GM21390 (cell line): ENCODE data around the gene RBM20.
A peak's percentile ranks its signal among the peaks of the same experiment; 100 is the strongest.

Experiments used
- ATAC-seq: cut with Tn5 transposase; IDR thresholded peaks from one replicate; pipeline ENCODE4 v1.9.1; 2021; ENCODE audit not compliant: unreplicated experiment

RBM20 gene

GRCh38 chr10:110865186-110865808 lies 221.2 kb downstream of the RBM20 start:
- no peak for ATAC-seq

- no peak for ATAC-seq
Observed at GRCh38 chr10:110865809-110866482, 221.8 kb downstream of the RBM20 start.

GRCh38 chr10:110867011-110867806 lies 223.1 kb downstream of the RBM20 start:
- peak; percentile 38 for ATAC-seq

DNA sequence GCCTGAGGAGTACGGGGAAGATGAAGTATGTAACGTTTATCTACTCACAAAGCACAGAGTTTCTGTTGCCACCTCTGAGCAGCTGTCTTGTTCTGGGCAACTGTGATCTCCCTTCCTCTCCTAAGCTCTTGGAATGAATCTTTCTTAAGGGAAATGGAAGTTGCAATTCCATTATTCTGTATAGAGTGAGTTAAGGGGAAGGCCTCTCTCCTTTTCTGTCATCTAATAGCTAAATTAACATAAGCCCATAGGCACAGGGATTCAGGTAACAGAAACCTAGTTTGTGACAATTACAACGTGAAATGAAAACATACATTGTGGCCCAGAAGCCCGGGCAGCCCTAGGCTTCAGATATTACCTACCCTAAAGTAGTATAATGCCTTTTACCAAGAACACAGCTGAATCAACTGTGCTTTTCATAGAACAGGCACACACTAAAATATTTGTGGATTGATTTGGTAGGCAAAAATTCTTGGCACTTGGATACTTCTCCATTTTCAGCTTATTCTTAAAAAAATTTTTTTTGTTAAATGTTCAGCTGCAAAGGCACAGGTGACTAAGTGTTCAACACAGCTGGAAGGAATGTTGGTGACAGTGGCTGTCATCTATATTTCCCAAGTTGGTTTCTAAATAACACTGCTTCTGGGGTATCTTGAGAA lies 223.8 kb downstream of the RBM20 start:
- ATAC-seq, result no peak

DNA sequence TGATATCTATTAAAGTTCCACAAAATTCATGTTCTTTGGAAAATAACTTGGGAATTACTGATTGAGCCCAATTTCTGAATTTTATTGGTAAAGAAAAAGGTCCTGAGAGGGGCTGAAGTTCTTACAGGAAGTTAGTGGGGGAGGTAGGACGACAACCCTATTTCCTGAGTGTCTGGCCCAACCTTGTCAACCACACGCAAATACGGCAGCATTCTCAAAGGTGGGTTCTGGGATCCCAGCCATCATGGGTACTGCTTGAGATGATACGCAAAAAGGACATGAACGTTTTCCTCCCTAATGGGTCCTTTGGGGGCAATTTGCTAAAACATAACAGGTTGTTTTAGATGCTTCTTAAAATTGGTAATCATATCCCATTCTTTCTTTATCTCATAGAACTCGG lies 224.8 kb downstream of the RBM20 start:
- no peak for ATAC-seq

- no peak for ATAC-seq
Observed at GRCh38 chr10:110870823-110871297, 226.7 kb downstream of the RBM20 start.

- ATAC-seq, result peak; percentile 70
Observed at GRCh38 chr10:110871298-110872084, 227.4 kb downstream of the RBM20 start, which contains the start of gene PDCD4. Gene PDCD4, plus strand, starts transcription at chr10:110871928. Its CDS starts 4,100 bp downstream, at chr10:110876028.

GRCh38 chr10:110872145-110872983 lies 228.2 kb downstream of the RBM20 start:
- ATAC-seq, result peak; percentile 46

DNA sequence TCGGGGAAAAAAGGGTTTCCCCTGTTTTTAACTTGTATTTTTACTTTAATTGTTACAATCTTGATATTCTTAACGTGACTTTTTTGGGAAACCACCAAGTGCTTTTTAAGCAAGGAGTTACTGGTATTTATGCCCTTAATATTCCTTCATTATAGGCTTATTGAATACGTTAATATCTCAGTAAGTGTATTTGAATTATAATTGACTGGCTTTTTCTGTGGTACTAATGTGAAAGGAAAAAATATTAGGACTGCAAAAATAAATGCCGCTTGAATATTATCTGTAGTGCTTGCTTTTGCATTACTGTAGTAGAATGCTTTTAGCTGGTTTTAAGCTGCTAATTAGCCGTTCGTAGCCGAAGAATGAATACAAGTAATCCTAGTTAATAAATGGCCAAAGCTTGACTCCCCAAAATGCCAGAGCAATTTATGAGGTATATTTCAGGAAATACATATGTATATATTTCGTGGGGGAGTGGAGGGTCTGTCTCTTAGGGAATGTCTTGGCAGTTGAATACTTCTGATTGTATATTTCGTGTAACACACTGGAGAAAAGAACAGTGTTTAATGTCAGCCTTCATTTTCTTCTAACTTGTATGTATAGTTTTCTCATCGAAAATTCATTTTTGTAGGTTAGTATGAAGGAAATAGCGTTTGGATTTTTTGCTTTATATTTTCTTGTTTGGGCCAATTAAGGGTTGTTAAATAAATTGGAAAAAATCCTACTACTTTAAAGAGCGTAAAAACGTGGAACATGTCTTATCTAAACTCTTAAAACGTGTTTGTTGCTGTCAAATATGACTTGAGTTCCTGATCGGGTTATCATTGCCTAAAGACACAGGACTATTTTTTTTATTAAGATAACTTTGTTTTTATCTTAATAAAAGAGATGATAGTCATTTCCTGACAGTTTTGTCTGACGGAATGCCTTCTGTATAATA lies 229.1 kb downstream of the RBM20 start:
- no peak for ATAC-seq

GRCh38 chr10:110873951-110874350 lies 229.8 kb downstream of the RBM20 start:
- no peak for ATAC-seq

GRCh38 chr10:110876000-110876399 lies 231.9 kb downstream of the RBM20 start:
- ATAC-seq, result no peak

DNA sequence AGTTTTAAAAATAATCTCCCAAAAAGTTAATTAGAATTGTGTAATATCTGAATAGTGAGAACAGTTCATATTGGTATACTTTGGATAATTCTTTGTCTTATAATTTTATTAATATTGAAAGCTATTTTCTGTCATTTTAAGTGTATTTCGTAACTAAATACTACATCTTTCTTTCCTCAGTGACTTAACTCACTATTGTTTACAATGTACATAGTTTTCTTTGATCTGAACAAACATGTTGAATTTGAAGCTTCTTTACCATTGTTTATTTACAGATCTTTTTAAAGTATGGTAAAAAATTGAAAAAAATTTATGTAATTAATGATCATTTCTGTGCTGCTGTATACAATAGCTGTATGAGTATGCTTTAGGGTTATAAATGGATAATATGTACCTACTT lies 232.7 kb downstream of the RBM20 start:
- ATAC-seq, result no peak

DNA sequence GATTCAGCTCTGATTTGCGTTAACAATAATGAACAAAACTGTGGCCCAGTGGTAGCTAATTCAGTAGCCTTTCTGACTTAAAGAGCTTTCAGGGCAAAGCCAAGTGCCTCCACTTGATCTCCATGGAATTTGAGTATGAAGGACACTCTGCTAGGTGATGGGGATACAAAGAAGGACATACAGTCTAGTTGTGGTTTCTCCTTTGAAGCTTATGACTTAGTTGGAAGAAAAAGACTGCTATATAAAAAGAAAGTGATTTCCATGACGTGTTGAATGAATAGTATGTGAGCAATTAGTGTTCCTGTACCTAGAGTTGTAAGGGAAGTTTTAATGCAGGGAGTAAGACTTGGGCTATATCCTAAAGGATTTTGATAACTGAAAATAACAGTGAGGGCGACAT lies 235.9 kb downstream of the RBM20 start:
- ATAC-seq, result no peak

GRCh38 chr10:110881247-110881646 lies 237.1 kb downstream of the RBM20 start:
- no peak for ATAC-seq

DNA sequence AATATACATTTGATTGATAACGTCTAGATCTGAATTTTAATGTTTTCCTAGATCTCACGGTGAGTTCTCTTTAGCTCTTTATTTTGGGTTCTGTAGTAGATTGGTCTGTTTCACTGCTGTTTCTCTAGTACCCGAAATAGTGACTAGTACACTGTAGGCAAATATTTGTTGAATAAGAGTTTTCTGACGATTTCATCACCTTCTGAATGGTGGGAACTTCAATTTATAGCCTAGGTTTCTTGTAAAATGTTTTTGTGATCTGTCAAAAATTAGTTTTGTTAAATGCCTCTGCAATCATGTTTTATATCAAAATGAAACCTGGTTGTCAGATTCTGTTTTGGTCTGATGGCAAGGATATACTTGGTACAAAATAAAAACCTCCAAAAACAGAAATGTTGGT lies 237.8 kb downstream of the RBM20 start:
- ATAC-seq, result no peak

DNA sequence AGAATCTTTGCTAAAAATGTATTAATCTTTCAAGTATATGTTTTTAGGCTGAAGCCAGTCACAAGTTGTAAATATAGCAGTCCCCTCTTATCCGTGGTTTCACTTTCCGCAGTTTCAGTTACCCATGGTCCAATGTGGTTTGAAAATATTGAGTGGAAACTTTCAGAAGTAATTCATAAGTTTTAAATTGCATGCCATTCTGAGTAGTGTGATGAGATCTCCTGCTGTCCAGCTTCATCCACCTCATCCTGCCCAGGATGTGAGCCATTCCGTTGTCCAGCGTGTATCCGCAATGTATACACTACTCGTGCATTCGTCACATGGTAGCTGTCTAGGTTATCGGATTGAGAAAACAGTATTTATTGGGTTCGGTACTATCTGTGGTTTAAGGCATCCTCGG lies 239.8 kb downstream of the RBM20 start:
- ATAC-seq, result no peak

DNA sequence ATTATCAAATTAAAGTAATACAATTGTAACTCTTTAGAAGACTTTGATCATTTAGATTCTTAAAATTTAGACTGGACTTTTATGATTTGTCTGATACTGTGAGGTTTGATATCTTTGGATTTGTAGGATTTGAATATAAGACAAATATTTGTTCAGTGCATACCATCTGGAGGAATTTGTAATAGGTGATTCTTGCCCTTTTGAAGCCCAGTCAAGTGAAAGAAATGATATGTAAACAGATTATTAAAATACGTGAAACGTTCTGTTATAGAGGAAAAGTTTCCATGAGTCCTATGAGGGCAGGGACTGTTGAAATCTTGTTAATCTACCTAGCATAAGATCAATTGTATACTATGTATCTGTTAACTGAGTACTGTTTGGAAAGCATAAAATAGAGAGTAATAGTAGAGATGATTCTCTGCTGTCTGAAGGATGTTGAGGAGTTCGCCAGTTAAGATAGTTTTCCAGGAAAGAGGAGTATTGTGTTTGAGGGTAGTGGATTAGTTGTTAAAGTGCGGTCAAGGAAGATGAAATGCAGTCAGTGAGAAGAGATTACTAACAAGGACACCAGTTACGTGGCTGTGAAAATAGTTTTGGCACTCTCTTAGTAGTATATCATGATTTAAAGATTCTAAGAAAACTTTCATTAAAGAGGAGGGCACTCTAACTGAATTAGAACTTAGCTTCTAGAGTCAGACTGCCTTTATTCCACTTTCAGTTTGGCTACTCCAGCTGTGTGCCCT lies 242.0 kb downstream of the RBM20 start:
- no peak for ATAC-seq

- ATAC-seq, result no peak
Observed at GRCh38 chr10:110887560-110887959, 243.4 kb downstream of the RBM20 start.
